Brain microvascular endothelial cell (primary cell): ENCODE results near the gene CENPP.

ENCODE experiments used
- DNase-seq: peaks from one replicate; pipeline ENCODE4 v3.0.0-alpha.2; 2020
- H3K27ac ChIP-seq: fragments of 250-450 bp; sonication (Bioruptor Pico); 2 replicates; pipeline ENCODE4 v1.5.1; 2020; ENCODE audit warnings: mild to moderate bottlenecking, moderate library complexity
- H3K27me3 ChIP-seq: fragments of 250-450 bp; sonication (Bioruptor Pico); replicated peaks from 2 replicates; pipeline ENCODE4 v1.5.1; 2020; ENCODE audit warnings: mild to moderate bottlenecking
- H3K36me3 ChIP-seq: fragments of 250-450 bp; sonication (Bioruptor Pico); replicated peaks from 2 replicates; pipeline ENCODE4 v1.5.1; 2020; ENCODE audit warnings: mild to moderate bottlenecking
- H3K4me3 ChIP-seq: 2 replicates; pipeline ENCODE4 v1.5.1; 2011; ENCODE audit warnings: low read depth, mild to moderate bottlenecking, control low read depth, low read length, moderate library complexity
- CTCF ChIP-seq: IDR thresholded peaks from 2 replicates; pipeline ENCODE4 v1.5.1; 2011; ENCODE audit warnings: low read depth, mild to moderate bottlenecking, moderate library complexity, low read length, control low read depth, inconsistent platforms; ENCODE audit errors: missing control alignments
- in situ Hi-C: cut with HindIII; loops from 2 replicates; pipeline ENCODE4 v1.10.0; 2017; ENCODE audit warnings: low sequenced_read_pairs, low pct_ligation_motif_present

CENPP gene

GRCh38 chr9:92479346-92479745, 153.6 kb downstream of the CENPP start:
- Histone ChIP-seq H3K27ac (no peak overlapping the region), H3K27me3 (no peaks in the 10 kb centered on the region), H3K36me3 (no peaks in the 10 kb centered on the region), H3K4me3 (no peak overlapping the region)
- DNase-seq = no peak
- in situ Hi-C loops = no loop called here
- no peak for TF ChIP-seq CTCF

- no peak for DNase-seq
- Histone ChIP-seq H3K4me3 (no peak overlapping the region), H3K27ac (no peak overlapping the region), H3K36me3 (no peaks in the 10 kb centered on the region), H3K27me3 (no peaks in the 10 kb centered on the region)
- in situ Hi-C loops = no loop called here
- TF ChIP-seq CTCF = no peak
Measured at GRCh38 chr9:92480291-92480771, 154.6 kb downstream of the CENPP start.

GRCh38 chr9:92480986-92481633, 155.4 kb downstream of the CENPP start:
- DNase-seq = no peak
- Histone ChIP-seq H3K4me3 (no peak overlapping the region), H3K27ac (no peak overlapping the region), H3K36me3 (no peaks in the 10 kb centered on the region), H3K27me3 (no peaks in the 10 kb centered on the region)
- in situ Hi-C loops = no loop called here
- TF ChIP-seq CTCF = no peak

GRCh38 chr9:92482329-92482728, 156.6 kb downstream of the CENPP start, which contains the start of gene ASPN:
Gene ASPN, minus strand, starts transcription at chr9:92482506.
- Histone ChIP-seq H3K27me3 (no peaks in the 10 kb centered on the region), H3K36me3 (no peaks in the 10 kb centered on the region), H3K4me3 (no peak within 1 kb of the TSS), H3K27ac (no peak within 1 kb of the TSS)
- TF ChIP-seq CTCF = no peak
- in situ Hi-C loops = no loop called here
- no peak for DNase-seq

GRCh38 chr9:92482805-92483204, 157.1 kb downstream of the CENPP start:
- in situ Hi-C loops = no loop called here
- H3K36me3 ChIP-seq = no peaks in the 10 kb centered on the region
- TF ChIP-seq CTCF = no peak

More at GRCh38 chr9:92482805-92483204, 157.1 kb downstream of the CENPP start:
- H3K27me3 ChIP-seq = no peaks in the 10 kb centered on the region
- H3K27ac ChIP-seq = no peak overlapping the region
- no peak overlapping the region for H3K4me3 ChIP-seq
- DNase-seq = no peak
